ENCODE results near the gene MOB3B. TPM values are rescaled to one million over a fixed set of nuclear protein-coding genes. Genes with fewer than 3 reads are reported as not detected.

MOB3B gene
- polyA plus RNA-seq, 1 experiment, result 0.04 TPM

DNA sequence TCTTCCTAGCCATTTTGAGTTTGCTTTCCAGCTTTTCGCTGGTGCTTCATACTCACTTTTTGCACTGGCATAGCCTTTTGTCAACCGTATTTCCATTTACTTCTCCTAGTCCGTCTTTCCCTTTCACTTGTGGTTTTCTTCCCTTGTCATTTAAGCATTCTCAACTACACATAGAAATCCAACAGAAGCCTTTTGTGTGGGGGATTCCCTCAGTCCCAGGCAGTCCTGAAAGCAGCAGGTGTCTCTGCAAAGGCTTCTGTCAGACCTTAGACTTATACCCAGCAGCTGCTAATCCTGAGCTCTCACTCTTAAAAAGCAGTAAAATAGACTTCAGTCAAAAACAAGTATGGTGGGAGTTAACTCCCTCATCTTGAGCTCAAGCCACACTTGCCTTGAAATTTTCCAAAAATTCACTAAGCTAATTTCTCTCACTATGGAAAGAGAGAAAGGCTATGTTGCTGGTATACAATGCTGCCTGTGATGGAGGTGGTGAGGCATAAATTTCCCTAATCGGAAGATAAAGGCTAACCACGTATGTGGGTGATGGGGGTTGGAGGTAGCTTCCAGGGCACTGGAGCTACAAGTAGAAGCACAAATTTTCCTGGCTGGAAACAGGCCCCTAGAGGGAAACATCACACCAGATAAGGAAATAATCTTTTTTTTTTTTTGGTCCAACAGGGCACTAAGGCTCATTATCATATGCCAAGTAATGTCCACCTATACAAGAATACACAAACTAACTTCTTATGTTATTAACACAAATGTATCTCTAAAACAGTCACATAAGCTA, 40.3 kb downstream of the MOB3B start:
- ChIA-PET CTCF (no interaction called here), POLR2A (no interaction called here)
- no peaks in the 10 kb centered on the region for H3K27me3 ChIP-seq (ENCODE audit: control insufficient read depth, insufficient read depth, low read length)
- H3K36me3 ChIP-seq (ENCODE audit: control insufficient read depth, insufficient read depth, low read length), result no peaks in the 10 kb centered on the region
- no peak for DNase-seq (ENCODE audit: low read depth)
- no peak overlapping the region for H3K4me3 ChIP-seq (ENCODE audit: low read depth, low read length)
- no peak for TF ChIP-seq CTCF (IDR thresholded peaks at IDR 0.05; ENCODE audit: insufficient read depth, low read depth, low read length)

DNA sequence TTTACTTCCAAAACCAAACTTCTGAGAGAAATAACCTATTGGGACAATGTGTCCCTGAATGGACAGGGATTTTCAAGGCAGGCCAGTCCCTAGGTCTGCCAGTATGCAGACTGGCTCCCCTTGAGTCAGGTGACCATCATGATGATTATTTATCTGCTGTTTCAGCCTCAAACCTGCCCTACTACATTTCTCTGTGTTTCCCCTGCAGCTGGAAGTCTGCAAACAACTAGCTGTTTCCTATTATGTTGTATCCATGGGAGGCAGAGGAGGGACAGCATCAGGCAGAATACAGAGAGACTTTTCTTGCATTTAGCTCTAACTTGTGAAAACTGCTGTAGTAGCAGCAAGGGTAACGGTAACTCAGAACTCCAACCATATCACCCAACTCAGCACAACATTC, 41.7 kb downstream of the MOB3B start:
- no peak for DNase-seq (ENCODE audit: low read depth)
- H3K4me3 ChIP-seq (ENCODE audit: low read depth, low read length), result no peak overlapping the region
- H3K27me3 ChIP-seq (ENCODE audit: control insufficient read depth, insufficient read depth, low read length), result no peaks in the 10 kb centered on the region
- H3K36me3 ChIP-seq (ENCODE audit: control insufficient read depth, insufficient read depth, low read length), result no peaks in the 10 kb centered on the region
- no peak for TF ChIP-seq CTCF (IDR thresholded peaks at IDR 0.05; ENCODE audit: insufficient read depth, low read depth, low read length)
- ChIA-PET CTCF (no interaction called here), POLR2A (no interaction called here)

DNA sequence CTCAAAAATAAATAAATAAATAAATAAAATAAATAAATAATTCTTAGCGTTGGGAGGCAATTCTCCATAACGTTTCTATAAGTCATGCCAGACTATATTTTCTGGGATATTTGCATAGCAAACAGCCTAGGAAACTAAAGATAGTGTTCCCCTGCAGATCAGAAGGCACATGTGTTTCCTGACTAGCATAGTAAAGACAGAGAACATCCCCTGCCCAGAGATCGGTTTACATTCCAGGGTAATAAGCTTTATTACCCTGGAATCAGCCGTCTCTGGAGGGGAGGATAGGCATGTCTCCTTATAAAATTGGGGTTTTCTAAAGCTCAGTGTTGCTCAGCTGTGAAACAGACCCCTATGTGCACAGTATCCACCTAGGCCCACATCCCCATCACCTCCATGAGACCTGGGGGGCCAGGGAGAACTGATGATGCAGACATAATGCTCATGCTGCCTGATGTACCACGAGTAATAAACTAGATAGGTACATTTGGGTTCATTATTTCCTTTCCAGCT, 42.4 kb downstream of the MOB3B start:
- no peak for DNase-seq (ENCODE audit: low read depth)
- ChIA-PET POLR2A (no interaction called here), CTCF (no interaction called here)
- TF ChIP-seq CTCF (IDR thresholded peaks at IDR 0.05; ENCODE audit: insufficient read depth, low read depth, low read length), result no peak
- no peaks in the 10 kb centered on the region for H3K36me3 ChIP-seq (ENCODE audit: control insufficient read depth, insufficient read depth, low read length)
- no peak overlapping the region for H3K4me3 ChIP-seq (ENCODE audit: low read depth, low read length)
- H3K27me3 ChIP-seq (ENCODE audit: control insufficient read depth, insufficient read depth, low read length), result no peaks in the 10 kb centered on the region

- no peaks in the 10 kb centered on the region for H3K36me3 ChIP-seq (ENCODE audit: control insufficient read depth, insufficient read depth, low read length)
- DNase-seq (ENCODE audit: low read depth), result no peak
- ChIA-PET POLR2A (no interaction called here), CTCF (interaction anchor here (1.4 kb wide), 2 partner anchors 20 to 44 kb away, joined by 4 to 5 read pairs; partner anchors contain the start of gene MOB3B)
- TF ChIP-seq CTCF (IDR thresholded peaks at IDR 0.05; ENCODE audit: insufficient read depth, low read depth, low read length), result no peak
- H3K4me3 ChIP-seq (ENCODE audit: low read depth, low read length), result no peak overlapping the region
- H3K27me3 ChIP-seq (ENCODE audit: control insufficient read depth, insufficient read depth, low read length), result no peaks in the 10 kb centered on the region
Observed at GRCh38 chr9:27485158-27485557, 44.5 kb downstream of the MOB3B start.

GRCh38 chr9:27483576-27483975, 46.0 kb downstream of the MOB3B start:
- ChIA-PET POLR2A (no interaction called here), CTCF (no interaction called here)

More at GRCh38 chr9:27483576-27483975, 46.0 kb downstream of the MOB3B start:
- no peak for TF ChIP-seq CTCF (IDR thresholded peaks at IDR 0.05; ENCODE audit: insufficient read depth, low read depth, low read length)
- Histone ChIP-seq H3K27me3 (ENCODE audit: control insufficient read depth, insufficient read depth, low read length) (no peaks in the 10 kb centered on the region), H3K36me3 (ENCODE audit: control insufficient read depth, insufficient read depth, low read length) (no peaks in the 10 kb centered on the region), H3K4me3 (ENCODE audit: low read depth, low read length) (no peak overlapping the region)
- no peak for DNase-seq (ENCODE audit: low read depth)
